IPS-18c (cell line): ENCODE measurements around the gene ATP5F1D.

Experiments
- H3K4me3 ChIP-seq: 2 replicates; pipeline ENCODE4 v1.7.0; 2013; ENCODE audit warnings: low read depth, mild to moderate bottlenecking, low read length, moderate library complexity; ENCODE audit not compliant: insufficient read depth
- H3K9me3 ChIP-seq: one replicate; pipeline ENCODE4 v1.6.1; 2013; ENCODE audit warnings: mild to moderate bottlenecking, low read length, moderate library complexity; ENCODE audit not compliant: control insufficient read depth, insufficient read depth

Gene ATP5F1D

GRCh38 chr19:1218751-1219567 is 22.6 kb upstream of the ATP5F1D start:
- Histone ChIP-seq H3K4me3 (no peak overlapping the region), H3K9me3 (peaks cover 2% of the 10 kb centered on the region)

- no peak overlapping the region for H3K4me3 ChIP-seq
These were observed 21.6 kb upstream of the ATP5F1D start for GRCh38 chr19:1219786-1220476.

GRCh38 chr19:1220477-1220930 is 21.0 kb upstream of the ATP5F1D start:
- Histone ChIP-seq H3K9me3 (peaks cover 2% of the 10 kb centered on the region), H3K4me3 (no peak overlapping the region)

More at GRCh38 chr19:1219786-1220476, 21.6 kb upstream of the ATP5F1D start:
- peaks cover 2% of the 10 kb centered on the region for H3K9me3 ChIP-seq

GRCh38 chr19:1220976-1221903 is 20.3 kb upstream of the ATP5F1D start:
- H3K4me3 ChIP-seq: no peak overlapping the region
- H3K9me3 ChIP-seq: peaks cover 2% of the 10 kb centered on the region

- Histone ChIP-seq H3K4me3 (no peak overlapping the region), H3K9me3 (peaks cover 2% of the 10 kb centered on the region)
These were observed 19.7 kb upstream of the ATP5F1D start for GRCh38 chr19:1221904-1222255.

GRCh38 chr19:1222394-1222793 is 19.2 kb upstream of the ATP5F1D start:
- Histone ChIP-seq H3K4me3 (no peak overlapping the region), H3K9me3 (peaks cover 2% of the 10 kb centered on the region)

GRCh38 chr19:1223018-1223855 is 18.3 kb upstream of the ATP5F1D start:
- H3K9me3 ChIP-seq: no peaks in the 10 kb centered on the region
- H3K4me3 ChIP-seq: no peak overlapping the region

- Histone ChIP-seq H3K4me3 (no peak overlapping the region), H3K9me3 (no peaks in the 10 kb centered on the region)
These were observed 17.3 kb upstream of the ATP5F1D start for GRCh38 chr19:1224047-1224825.

GRCh38 chr19:1224847-1225246 is 16.7 kb upstream of the ATP5F1D start:
- Histone ChIP-seq H3K4me3 (no peak overlapping the region), H3K9me3 (no peaks in the 10 kb centered on the region)

GRCh38 chr19:1225440-1226226 is 15.9 kb upstream of the ATP5F1D start:
- H3K4me3 ChIP-seq: no peak overlapping the region
- H3K9me3 ChIP-seq: no peaks in the 10 kb centered on the region

- Histone ChIP-seq H3K9me3 (no peaks in the 10 kb centered on the region), H3K4me3 (no peak overlapping the region)
These were observed 15.4 kb upstream of the ATP5F1D start for GRCh38 chr19:1226227-1226518.

- H3K4me3 ChIP-seq: no peak overlapping the region
- no peaks in the 10 kb centered on the region for H3K9me3 ChIP-seq
These were observed 14.8 kb upstream of the ATP5F1D start for GRCh38 chr19:1226522-1227303.

- no peak overlapping the region for H3K4me3 ChIP-seq
- H3K9me3 ChIP-seq: no peaks in the 10 kb centered on the region
These were observed 14.1 kb upstream of the ATP5F1D start for GRCh38 chr19:1227304-1228054.

- no peak overlapping the region for H3K4me3 ChIP-seq
- no peaks in the 10 kb centered on the region for H3K9me3 ChIP-seq
These were observed 13.2 kb upstream of the ATP5F1D start for GRCh38 chr19:1228161-1228957.
